Skeletal muscle tissue (tissue), 4 donors: ENCODE results near the gene SPATA32. TPM values are rescaled to one million over a fixed set of nuclear protein-coding genes. Genes with fewer than 3 reads are reported as not detected.

Source experiments
- H3K27ac ChIP-seq: one replicate; pipeline ENCODE4 v1.7.0; 2013; ENCODE audit warnings: mild to moderate bottlenecking, low read depth, low read length, inconsistent platforms
- H3K27me3 ChIP-seq, 3 donors: one replicate each; pipeline ENCODE4 v1.7.0; 2013; ENCODE audit warnings: low read length in 3 of 3; ENCODE audit not compliant: control insufficient read depth in 3 of 3, insufficient read depth in 3 of 3
- H3K36me3 ChIP-seq, 3 donors: one replicate each; pipeline ENCODE4 v1.7.0; 2013; ENCODE audit warnings: low read length in 3 of 3; ENCODE audit not compliant: control insufficient read depth in 3 of 3, insufficient read depth in 3 of 3
- H3K4me1 ChIP-seq, 3 donors: one replicate each; pipeline ENCODE4 v1.7.0; 2013; ENCODE audit warnings: low read length in 3 of 3, mild to moderate bottlenecking in 3 of 3; ENCODE audit not compliant: control insufficient read depth in 3 of 3, insufficient read depth in 3 of 3
- H3K4me3 ChIP-seq, 3 donors: one replicate each; pipeline ENCODE4 v1.7.0; 2013; ENCODE audit warnings: low read length in 3 of 3
- H3K9ac ChIP-seq, 3 donors: one replicate each; pipeline ENCODE4 v1.7.0; 2013; ENCODE audit warnings: low read length in 3 of 3, mild to moderate bottlenecking in 3 of 3, moderate library complexity in 2 of 3, low read depth in 1 of 3
- H3K9me3 ChIP-seq, 3 donors: one replicate each; pipeline ENCODE4 v1.7.0; 2013; ENCODE audit warnings: low read length in 3 of 3; ENCODE audit not compliant: control insufficient read depth in 3 of 3
- total RNA-seq: library from RNA; depleted of rRNA; stranded (reverse); fragments of >200 nt; gene quantifications from one replicate; pipeline ENCODE4 v1.2.3, GENCODE V29; 2014
- donor health status: Osteomylitis.

Gene SPATA32
- total RNA-seq, 1 donor from 2014 or later: not detected

DNA sequence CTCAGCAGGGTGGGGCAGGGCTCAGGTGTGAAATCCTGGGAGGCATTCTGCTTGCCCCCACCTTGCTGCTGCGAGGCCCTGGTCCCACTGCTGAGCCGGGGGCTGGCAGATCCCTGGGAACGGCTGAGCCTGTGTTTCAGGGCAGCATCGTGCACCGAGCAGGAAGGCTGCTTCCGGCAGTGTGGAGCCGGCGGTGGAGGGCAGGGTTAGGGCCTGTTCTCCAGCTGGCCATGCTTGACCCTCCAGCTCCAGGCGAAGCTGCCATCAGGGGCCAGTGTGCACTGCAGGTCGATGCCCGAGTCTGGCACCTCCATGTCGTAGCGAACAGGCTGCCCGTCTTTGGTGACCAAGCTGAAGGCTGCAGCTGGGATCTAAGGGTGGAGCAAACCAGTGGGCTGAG lies 2.5 kb upstream of the SPATA32 start:
- H3K9me3 ChIP-seq: no peaks in the 10 kb centered on the region
- no peak overlapping the region for H3K27ac ChIP-seq
- peak overlapping the region in 1 of 3 donors; percentile 78 for H3K9ac ChIP-seq
- H3K4me3 ChIP-seq: no peak overlapping the region
- peaks cover 34 to 67% (median 52%) of the 10 kb centered on the region in 3 donors for H3K4me1 ChIP-seq
- H3K36me3 ChIP-seq: peaks cover 40 to 53% (median 43%) of the 10 kb centered on the region in 3 donors
- H3K27me3 ChIP-seq: no peaks in the 10 kb centered on the region

- Histone ChIP-seq H3K27ac (peak overlapping the region; percentile 31), H3K27me3 (no peaks in the 10 kb centered on the region), H3K9me3 (no peaks in the 10 kb centered on the region), H3K36me3 (peaks cover 31 to 45% (median 34%) of the 10 kb centered on the region in 3 donors), H3K4me1 (peaks cover 34 to 67% (median 52%) of the 10 kb centered on the region in 3 donors), H3K9ac (peak overlapping the region; percentile 3 to 78 (median 11)), H3K4me3 (peak overlapping the region in 1 of 3 donors; percentile 6)
Measured at GRCh38 chr17:45263477-45263860, 1.6 kb upstream of the SPATA32 start.

DNA sequence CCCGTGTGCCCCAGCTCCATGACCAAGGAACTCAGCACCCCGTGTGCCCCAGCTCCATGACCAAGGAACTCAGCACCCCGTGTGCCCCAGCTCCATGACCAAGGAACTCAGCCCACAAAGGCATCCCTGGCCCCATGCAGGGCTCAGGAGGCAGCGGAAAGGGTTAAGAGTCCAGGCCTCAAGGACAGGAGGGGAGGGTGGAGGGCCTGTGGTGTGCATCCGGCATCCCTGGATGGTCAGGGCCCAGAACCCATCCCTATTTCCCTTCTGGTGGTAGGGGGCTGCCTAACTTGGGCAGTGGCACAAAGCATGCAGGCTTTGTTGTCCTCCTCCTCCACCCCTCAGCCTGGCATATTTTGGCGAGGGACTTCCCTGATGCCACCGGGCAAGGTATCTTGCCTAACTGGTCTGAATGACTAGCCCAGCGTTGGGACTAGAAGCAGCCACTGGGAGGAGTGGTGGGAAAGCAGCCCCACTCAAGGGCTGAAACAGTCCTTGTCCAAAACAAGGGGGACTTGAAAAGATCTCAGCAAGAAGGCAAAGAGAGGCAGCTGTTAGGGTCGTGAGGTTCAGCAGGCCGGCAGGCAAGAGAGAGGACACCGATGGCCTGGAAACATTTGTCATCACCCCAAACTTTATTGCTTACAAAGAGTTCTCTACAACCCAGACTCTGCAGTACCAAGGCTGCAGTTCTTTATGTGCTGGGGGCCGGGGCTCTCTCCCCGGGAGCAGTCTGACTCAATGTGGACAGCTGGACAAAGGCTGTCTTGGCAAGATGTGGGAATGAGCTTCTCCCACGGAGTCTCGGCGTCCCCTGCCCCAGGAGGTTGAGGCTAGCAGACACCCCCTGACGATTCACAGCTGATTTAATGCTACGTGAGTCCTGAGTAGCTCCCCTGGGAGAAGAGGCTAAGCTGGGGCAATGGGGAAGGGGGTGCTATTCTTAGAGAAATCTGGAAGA lies 902 bp upstream of the SPATA32 start:
- Histone ChIP-seq H3K27ac (peak overlapping the region; percentile 31), H3K4me1 (peaks cover 34 to 67% (median 52%) of the 10 kb centered on the region in 3 donors), H3K4me3 (peak overlapping the region; percentile 51 to 70 (median 58)), H3K9ac (peak overlapping the region; percentile 14 to 78 (median 51)), H3K27me3 (no peaks in the 10 kb centered on the region), H3K9me3 (no peaks in the 10 kb centered on the region), H3K36me3 (peaks cover 27 to 39% (median 28%) of the 10 kb centered on the region in 3 donors)

- no peaks in the 10 kb centered on the region for H3K27me3 ChIP-seq
- H3K9me3 ChIP-seq: no peaks in the 10 kb centered on the region
- H3K9ac ChIP-seq: no peak overlapping the region
- peaks cover 13 to 18% (median 15%) of the 10 kb centered on the region in 3 donors for H3K36me3 ChIP-seq
- H3K4me3 ChIP-seq: no peak overlapping the region
- peak overlapping the region; percentile 41 for H3K27ac ChIP-seq
- peaks cover 34 to 52% (median 44%) of the 10 kb centered on the region in 3 donors for H3K4me1 ChIP-seq
Measured at GRCh38 chr17:45260204-45260783, 1.6 kb downstream of the SPATA32 start.

DNA sequence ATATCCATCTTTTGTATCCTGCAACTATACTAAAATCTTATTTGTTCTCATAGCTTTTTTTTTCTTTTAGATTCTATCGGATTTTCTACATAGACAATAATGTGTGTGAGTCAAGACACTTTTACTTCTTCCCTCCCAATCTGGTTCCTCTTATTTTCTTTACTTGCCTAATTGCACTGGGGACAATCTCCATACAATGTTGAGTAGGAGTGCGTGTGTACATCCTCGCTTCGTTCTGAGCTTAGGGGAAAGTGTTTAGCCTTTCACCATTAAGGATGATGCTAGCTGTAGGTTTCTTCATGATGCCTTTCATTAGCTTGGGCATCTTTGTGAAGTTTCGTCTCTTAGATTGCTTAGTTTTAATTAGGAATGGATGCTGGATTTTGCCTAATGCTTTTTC lies 2.9 kb downstream of the SPATA32 start:
- H3K27me3 ChIP-seq: no peaks in the 10 kb centered on the region
- H3K9ac ChIP-seq: no peak overlapping the region
- no peak overlapping the region for H3K4me3 ChIP-seq
- peaks cover 33 to 39% (median 37%) of the 10 kb centered on the region in 3 donors for H3K4me1 ChIP-seq
- H3K9me3 ChIP-seq: no peaks in the 10 kb centered on the region
- no peak overlapping the region for H3K27ac ChIP-seq
- H3K36me3 ChIP-seq: peaks cover 2 to 5% (median 5%) of the 10 kb centered on the region in 3 donors

DNA sequence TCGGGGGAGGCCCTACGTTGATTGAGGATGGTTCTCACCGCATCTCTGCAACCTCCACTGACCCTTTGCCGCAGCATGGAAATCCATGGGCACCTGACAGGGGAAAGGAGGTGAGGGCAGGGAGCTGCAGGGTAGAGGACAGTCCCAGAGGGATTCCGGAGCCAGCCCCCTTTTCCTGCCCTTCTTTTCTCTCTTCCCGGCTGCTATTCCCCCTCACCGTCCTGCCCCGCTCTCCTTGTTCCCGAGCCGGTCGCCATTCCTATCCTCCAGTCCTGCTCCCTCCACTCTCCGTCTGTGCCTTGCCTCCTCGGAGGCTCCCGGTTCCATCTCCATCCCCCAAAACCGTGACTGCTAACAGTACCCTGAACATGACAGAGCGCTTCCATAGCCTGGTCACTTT lies 4.8 kb downstream of the SPATA32 start:
- Histone ChIP-seq H3K4me3 (no peak overlapping the region), H3K36me3 (no peaks in the 10 kb centered on the region)

GRCh38 chr17:45256114-45256966 lies 5.6 kb downstream of the SPATA32 start:
- H3K4me1 ChIP-seq: peaks cover 9 to 15% (median 14%) of the 10 kb centered on the region in 3 donors
- no peaks in the 10 kb centered on the region for H3K36me3 ChIP-seq
- no peak overlapping the region for H3K27ac ChIP-seq
- no peak overlapping the region for H3K4me3 ChIP-seq
- no peaks in the 10 kb centered on the region for H3K9me3 ChIP-seq
- H3K27me3 ChIP-seq: no peaks in the 10 kb centered on the region
- H3K9ac ChIP-seq: no peak overlapping the region

More for the DNA sequence above, 4.8 kb downstream of the SPATA32 start:
- H3K27me3 ChIP-seq: no peaks in the 10 kb centered on the region
- H3K9me3 ChIP-seq: no peaks in the 10 kb centered on the region
- no peak overlapping the region for H3K9ac ChIP-seq
- peaks cover 14 to 20% (median 18%) of the 10 kb centered on the region in 3 donors for H3K4me1 ChIP-seq
- H3K27ac ChIP-seq: no peak overlapping the region

GRCh38 chr17:45255358-45255757 lies 6.5 kb downstream of the SPATA32 start:
- Histone ChIP-seq H3K9ac (no peak overlapping the region), H3K4me3 (no peak overlapping the region), H3K4me1 (peaks cover 0 to 5% (median 4%) of the 10 kb centered on the region in 3 donors), H3K27ac (no peak overlapping the region), H3K9me3 (no peaks in the 10 kb centered on the region), H3K27me3 (no peaks in the 10 kb centered on the region), H3K36me3 (no peaks in the 10 kb centered on the region)

DNA sequence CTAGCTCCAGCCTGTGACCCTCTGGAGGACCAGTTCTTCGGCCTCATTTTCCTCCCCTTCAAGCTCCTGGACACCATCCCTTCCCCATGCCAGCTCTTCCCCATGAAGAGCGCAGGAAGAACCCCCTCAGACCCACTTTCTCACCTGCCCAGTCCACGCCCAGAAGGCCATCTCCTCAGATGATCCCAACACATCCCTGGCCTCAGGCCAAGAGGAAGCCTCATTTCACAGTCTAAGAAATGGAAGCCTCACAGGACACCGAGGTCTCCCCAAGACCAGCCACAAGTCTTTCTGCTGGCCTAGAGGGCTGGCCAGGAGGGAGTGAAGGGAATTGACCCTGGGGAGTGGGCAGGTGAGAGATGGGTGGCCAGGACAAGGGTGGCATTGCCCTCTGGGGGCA lies 8.0 kb downstream of the SPATA32 start:
- Histone ChIP-seq H3K4me3 (no peak overlapping the region), H3K4me1 (no peaks in the 10 kb centered on the region), H3K9me3 (no peaks in the 10 kb centered on the region), H3K36me3 (no peaks in the 10 kb centered on the region), H3K9ac (no peak overlapping the region), H3K27me3 (no peaks in the 10 kb centered on the region), H3K27ac (no peak overlapping the region)
